GM19395 (cell line): ENCODE data around the gene KICS2.

ENCODE experiments used
- ATAC-seq: cut with Tn5 transposase; IDR thresholded peaks from one replicate; pipeline ENCODE4 v1.9.1; 2021; ENCODE audit warnings: mild to moderate bottlenecking, moderate library complexity; ENCODE audit not compliant: unreplicated experiment

KICS2 gene

GRCh38 chr12:64175254-64175945 is 46.7 kb downstream of the KICS2 start:
- ATAC-seq: no peak

- no peak for ATAC-seq
Observed at GRCh38 chr12:64173456-64173855, 48.6 kb downstream of the KICS2 start.
